Measurements from ENCODE around the gene SUPT5H.
A peak's percentile ranks its signal among the peaks of the same experiment; 100 is the strongest.

Gene SUPT5H

DNA sequence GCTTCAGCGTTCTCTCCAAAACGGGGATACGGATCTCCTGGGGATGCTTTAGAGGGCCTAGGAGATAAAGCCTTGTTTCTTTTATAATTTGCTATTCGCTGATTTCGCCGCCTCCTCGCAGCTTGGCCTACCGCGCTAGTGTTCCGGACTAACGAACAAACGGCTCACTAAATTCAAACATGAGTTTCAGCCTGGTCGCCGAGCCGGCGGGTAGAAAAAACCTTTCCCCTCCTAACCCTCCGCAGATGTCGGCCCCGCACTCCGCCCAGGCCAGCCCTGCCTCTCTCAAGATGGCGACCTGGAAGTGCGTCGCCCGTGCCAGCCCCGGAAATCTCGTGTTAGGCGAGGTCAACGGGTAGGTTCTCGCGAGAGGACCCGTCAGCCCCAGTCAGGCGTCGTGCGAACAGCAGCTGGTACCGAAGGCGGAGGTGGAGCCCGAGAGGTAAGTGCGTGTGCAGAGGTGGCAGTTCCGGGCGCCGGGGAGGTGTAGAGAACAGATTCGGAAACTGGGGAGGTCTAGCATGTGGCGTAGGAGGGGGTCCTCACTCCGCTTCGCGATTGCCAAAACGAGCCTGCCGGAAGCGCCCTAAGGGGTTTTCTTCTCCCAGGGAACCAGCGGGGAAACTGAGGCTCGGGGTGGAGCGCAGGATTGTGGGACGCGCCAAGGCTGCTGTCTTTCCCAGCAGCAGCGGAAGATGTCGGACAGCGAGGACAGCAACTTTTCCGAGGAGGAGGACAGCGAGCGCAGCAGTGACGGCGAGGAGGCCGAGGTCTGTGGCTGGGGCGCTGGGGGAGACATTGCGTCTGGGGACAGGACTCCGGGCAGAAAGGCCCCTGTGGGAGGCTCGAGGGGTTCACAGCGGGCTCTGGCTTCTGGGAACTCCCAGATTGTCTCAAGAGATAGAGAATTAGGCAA is at the start of gene SUPT5H:
Gene SUPT5H (plus strand): TSS at position 387 of the 916 bp plus-strand sequence. CDS start 309 bp downstream, at position 696.
- peak; percentile 95 for DNase-seq (ENCODE audit: low read depth)

DNA sequence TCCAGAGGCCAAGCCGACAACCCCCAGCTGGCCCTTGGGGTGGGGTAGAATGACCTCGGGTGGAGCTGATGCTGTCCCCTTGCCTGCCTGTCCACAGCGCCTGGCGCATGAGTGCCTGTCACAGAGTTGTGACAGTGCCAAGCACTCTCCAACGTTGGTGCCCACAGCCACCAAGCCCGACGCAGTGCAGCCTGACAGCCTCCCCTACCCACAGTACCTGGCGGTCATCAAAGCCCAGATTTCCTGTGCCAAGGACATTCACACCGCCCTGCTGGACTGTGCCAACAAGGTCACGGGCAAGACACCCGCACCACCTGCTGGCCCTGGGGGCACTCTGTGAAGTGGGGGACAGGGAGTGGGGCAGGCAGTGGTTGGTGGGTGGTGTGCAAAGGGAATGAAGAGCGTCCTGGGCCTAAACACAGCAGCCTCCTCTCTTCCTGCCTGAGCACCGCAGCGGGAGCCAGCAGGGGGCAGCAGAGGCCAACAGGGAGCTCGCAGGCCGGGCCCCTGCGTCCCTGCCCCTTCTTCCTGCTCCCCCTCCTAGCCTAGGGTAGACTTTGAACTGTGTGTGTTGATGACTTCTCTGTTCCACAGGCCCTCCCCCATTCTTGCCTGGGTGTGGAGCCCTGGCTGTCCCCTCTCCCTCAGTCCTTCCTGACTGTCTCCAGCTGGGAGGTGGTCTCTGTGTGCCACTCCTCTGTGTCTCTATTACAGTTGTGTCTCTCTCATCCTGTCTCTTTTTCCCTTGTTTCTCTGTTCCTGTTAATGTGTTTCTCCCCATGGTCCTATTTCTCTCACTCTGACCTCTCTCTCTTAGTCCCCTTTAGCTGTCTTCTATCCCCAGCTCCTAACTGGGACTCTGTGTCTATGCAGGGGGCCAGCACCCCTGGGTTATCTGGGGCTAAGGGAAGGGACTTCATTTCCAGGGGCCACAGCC is 47.8 kb upstream of the SUPT5H start:
- peak; percentile 91 for DNase-seq (ENCODE audit: low read depth)

DNA sequence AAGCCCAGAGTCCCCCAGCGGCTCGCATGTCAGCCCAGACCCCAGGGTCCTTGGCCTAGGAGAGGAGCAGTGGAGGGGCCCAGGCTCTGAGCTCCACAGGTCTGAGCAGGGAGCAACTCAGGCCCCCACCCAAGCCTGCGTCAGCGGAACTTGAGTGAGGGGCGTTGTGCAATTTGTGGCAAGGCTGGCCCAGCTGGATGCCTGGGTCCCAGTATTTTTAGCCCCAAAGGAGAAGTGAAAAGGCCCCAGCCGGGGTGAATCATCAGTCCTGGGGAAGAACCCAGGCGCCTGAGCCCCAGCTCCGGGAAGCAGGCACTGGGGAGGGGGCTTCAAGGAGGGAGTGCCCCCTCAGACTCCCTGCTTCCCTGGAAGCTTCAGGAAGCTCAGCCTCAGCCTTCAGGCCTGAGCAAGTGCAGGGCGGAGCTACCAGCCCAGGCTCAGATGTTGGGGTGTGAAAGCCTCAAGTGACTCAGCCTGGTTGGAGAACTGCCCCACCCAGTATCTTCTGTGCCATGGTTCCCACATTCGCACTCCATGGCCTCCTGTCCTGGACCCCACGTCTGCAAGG is 47.0 kb upstream of the SUPT5H start:
- DNase-seq (ENCODE audit: low read depth): no peak

DNA sequence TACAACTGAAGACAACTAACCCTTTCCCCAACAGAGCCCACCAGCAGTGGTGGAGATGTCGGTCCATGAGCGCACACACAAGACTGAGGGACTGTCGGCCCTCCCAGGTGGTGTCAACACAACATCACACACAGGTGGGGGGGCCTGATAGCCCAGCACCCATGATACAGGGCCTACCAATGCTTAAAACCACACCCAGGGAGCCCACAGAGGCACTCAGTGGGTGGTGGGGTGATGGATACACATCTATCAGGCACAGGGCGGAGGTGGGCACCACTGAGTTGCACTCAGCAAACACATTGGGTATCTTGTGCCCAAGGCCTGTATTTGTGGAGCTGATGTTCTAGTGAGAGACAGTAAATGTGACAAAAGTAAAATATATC is 45.7 kb upstream of the SUPT5H start:
- no peak for DNase-seq (ENCODE audit: low read depth)

DNA sequence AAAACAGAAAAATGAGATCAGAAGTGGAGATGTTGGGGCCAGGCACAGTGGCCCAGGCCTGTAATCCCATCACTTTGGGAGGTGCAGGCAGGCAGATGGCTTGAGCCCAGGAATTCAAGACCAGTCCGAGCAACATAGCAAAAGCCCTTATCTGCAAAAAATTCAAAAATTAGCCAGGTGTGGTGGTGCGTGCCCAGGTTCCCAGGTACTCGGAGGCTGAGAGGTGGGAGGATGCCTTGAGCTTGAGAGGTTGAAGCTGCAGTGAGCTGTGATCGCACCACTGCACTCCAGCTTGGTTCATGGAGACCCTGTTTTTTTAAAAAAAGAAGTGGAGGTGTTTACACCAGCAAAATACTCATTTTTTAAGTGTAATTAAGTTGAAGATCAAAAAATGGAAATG is 45.3 kb upstream of the SUPT5H start:
- no peak for DNase-seq (ENCODE audit: low read depth)

DNA sequence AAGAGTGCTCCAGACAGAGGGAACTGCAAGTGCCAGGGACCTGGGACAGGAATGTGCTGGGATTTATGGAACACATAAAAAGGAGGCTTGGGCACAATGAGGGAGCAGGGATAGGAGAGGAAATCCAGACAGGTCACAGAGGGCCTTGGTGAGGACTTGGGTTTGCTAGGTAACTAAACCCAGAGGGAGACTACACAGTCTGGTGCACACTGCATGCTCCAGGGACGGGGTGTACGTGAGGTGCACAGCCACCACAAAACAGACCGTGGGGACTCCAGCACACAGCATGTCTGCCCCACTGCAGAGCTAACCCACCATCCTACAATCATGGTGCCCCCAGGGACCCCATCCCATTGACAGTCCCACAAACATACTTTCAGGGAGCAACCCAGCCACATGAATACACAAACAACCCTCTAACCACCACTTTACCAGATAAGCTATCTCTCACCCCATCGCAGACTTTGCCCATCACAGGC is 44.3 kb upstream of the SUPT5H start:
- no peak for DNase-seq (ENCODE audit: low read depth)

DNA sequence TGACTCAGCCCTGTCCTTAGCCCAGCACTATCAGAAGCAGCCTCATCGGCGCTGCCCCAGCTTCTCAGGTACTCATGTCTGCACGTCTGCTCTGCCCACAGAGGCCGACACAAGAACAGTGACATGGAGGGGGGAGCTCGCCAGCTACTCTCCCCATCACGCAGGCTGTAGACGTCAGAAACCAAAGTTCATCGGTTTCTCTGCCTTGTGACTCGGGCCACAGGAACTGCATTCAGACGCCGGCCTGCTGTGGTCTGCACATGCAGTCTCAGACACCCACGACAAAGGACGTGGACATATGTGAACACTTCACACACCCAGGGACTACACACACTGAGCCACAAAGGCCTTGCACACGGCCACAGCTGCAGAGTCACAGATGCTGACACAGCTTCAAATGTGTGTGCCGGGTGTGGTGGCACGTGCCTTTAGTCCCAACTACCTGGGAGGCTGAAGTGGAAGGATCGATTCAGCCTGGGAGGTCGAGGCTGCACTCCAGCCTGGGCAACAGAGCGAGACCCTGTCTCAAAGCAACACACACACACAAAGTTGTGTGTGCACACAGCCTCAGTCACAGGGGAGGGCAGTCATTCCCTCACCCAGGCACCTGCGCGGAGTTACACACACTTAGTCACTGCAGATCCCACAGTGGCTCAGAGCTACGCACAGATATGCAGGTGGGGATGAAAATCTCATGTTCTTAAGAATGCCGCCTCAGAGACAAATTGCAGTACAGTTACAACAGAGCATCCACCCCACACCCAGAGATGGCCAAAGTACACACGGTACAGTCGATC is 43.6 kb upstream of the SUPT5H start:
- DNase-seq (ENCODE audit: low read depth): peak; percentile 66

DNA sequence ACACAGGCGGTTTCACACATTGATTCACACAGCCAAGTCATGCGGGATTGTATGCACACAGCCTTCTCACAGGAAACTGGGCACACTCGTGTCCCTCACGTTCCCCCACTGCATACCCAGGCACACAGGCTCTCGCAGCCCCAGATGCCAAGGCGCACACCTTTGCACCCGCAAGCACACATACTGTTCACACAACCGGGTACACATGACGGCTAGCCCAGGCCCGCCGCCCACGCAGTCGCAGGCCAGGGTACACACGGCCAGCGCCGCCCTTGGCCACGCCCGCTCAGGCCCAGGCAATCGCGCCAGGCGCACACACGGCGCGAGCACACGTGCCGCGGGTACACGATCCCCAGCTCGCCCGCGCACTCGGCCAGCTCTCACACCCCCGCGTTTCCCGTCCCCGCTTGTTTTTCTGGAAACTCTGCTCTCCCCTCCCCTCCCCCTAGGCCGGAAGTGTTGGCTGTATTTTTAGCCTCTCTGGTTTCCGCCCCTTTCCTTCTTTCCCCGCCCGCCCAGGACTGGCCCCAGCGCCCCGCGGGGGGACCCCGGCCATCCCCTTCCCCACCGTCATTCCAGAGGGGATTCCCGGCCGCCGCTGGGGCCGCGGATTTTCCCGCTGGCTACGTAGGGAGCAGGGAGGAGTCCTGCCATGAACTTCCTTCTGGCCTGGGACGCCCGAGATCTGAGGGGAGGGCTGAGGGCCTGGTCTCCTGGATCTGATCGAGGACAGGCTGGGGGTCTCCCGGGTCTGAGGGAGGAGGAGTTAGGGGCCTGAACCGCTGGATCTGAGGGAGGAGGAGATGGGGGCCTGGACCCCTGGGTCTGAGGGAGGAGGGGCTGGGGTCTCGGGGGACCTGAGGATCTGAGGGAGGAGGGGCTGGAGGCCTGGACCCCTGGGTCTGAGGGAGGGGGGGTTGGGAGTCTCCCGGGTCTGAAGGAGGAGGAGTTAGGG is 42.8 kb upstream of the SUPT5H start:
- peak; percentile 67 for DNase-seq (ENCODE audit: low read depth)

DNA sequence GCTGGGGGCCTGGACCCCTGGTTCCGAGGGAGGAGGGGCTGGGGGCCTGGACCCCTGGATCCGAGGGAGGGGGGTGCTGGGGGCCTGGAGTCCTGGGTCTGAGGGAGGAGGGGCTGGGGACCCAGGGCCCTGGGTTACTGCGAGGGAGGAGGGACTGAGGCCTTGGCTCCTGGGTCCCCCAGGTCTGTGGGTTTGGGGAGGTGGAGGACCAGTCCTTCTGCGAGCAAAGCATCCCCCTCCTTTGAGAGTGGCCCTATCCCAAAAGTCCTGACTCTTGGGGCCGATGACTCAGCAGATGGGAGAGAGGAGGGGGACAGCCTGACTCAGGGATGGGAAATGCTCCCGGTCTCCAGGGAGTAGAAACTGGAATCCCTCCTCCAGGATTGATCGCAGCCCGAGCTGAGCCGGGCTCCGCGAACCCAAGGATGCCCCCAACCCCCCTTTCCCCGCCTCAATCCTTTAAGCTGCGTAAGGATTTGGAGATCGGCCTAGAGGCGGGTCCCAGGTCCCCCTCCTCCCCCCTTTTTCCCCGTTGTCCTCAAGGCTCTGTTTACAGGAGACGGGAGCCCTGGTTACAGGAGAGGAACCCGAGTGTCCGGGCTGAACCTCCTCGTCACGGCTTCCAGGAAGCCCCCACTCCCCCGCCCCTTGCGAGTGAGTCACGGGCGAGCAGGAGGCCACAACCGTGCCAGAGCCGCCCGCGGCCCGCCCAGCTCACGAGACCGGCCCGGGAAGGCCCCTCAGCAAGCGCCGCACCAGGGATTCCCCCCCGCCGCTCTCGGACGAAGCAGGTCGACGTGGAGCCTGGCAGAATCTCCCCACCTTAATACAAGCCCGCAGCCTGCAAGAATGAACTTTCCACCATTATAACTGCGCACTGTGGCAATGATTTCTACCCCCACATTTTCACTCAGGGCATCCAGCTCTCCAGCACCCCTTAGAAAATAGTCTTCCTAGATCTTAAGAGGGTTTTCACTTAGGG is 41.8 kb upstream of the SUPT5H start:
- peak; percentile 91 for DNase-seq (ENCODE audit: low read depth)

DNA sequence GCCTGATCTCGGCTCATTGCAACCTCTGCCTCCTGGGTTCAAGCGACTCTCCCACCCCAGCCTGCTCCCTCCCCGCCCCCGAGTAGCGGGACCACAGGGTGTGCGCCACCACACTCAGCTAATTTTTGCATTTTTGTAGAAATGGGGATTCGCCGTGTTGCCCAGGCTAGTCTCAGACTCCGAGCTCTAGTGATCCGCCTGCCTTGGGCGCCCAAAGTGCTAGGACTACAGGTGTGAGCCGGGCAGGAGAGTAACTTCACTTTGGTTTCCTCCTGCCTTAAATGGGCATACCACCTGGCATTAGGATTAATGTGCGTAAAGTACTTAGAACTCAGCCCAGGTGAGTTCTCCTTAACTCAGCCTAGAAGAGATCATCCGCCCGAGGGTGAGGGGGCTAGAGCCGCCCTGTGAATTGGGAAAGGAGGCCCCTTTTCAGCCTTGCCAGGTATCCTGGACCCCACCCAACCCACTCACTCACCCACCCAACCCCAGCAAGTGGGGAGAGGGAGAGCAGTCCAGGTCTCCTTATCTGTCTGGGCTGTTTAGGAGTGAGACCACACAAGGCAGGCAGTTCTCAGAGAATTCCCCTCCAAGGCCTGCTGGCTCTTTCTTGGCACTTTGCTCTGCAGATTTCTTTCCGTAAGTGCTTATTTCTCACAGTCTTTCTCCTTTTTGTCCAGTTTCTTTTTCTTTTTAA is 40.0 kb upstream of the SUPT5H start:
- DNase-seq (ENCODE audit: low read depth): no peak

DNA sequence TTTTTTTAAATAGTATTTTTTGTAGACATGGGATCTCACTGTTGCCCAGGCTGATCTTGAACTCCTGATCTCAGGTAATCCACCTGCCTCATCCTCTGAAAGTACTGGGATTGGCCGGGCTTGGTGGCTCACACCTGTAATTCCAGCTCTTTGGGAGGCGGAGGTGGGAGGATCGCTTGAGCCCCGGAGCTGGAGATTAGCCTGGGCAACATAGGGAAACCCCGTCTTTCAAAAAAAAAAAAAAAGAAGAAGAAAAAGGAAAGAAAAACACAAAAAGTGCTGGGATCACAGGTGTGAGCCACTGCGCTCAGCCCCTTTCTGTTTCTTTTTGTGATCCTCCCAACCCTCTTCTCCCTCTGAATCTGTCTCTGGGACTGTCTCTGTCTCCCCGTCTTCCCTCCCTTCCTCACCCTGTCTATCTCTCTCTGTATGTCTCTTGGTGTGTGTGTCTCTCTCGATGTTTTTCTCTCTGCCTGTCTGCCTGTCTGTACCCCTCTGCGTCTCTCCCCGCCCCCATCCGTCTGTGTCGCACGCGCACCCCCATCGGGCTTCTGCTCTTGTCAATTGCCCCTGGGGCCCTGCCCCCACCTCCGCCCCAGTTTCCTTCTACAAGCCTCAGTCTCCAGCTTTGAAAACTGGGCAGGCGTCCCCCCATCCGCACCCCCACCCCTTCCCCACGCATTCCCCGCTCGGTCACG is 39.3 kb upstream of the SUPT5H start:
- DNase-seq (ENCODE audit: low read depth): peak; percentile 75

DNA sequence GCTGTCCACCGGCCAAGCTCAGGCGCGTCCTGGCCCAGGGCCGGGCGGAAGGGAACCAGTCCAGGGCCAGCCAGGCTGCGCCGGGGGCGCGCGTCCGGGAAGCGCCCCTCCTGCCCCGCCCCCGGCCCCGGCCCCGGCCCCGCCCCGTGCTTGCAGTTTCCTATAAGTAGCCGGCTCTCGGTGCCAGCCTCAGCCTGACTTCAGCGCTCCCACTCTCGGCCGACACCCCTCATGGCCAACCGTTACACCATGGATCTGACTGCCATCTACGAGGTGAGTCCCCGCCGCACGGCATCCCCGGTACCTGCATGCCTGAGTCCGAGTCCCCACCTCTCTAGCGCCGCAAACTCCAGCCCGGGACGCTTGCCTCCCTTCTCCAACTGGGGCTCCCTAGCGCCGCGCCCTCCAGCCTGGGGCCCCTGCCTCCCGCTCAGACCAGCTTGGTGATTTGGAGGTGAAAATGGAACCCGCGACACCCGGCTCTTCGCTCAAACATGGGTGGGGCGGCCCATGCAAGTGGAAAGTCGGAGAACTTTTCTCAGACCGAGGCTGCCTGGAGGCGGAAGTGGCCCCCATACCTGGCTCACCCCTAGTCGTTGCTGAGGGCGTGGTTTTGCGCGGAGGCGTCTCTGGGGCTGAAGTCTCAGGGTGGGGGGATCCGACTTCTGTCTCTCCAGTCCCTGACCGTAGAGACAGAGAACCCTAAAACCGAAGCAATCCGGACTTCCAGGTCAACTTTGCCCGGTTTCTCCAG is 38.5 kb upstream of the SUPT5H start, which contains the start of gene ZFP36:
Gene ZFP36 (plus strand): TSS at position 192 of the 754 bp plus-strand sequence. CDS start 58 bp downstream, at position 250.
- DNase-seq (ENCODE audit: low read depth): peak; percentile 72

DNA sequence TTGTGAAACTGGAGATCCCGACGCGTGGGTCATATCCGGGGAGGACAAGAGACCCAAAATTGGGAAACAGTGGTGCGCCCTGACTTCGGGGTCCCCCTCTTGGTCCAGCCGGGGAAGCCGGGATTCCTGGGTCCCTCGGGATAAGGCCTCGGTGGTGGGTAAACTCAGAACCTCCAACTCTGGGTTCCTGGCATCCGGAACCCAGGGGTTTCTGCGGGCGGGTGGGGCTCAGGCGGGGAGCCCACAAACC is 38.0 kb upstream of the SUPT5H start:
- no peak for DNase-seq (ENCODE audit: low read depth)

DNA sequence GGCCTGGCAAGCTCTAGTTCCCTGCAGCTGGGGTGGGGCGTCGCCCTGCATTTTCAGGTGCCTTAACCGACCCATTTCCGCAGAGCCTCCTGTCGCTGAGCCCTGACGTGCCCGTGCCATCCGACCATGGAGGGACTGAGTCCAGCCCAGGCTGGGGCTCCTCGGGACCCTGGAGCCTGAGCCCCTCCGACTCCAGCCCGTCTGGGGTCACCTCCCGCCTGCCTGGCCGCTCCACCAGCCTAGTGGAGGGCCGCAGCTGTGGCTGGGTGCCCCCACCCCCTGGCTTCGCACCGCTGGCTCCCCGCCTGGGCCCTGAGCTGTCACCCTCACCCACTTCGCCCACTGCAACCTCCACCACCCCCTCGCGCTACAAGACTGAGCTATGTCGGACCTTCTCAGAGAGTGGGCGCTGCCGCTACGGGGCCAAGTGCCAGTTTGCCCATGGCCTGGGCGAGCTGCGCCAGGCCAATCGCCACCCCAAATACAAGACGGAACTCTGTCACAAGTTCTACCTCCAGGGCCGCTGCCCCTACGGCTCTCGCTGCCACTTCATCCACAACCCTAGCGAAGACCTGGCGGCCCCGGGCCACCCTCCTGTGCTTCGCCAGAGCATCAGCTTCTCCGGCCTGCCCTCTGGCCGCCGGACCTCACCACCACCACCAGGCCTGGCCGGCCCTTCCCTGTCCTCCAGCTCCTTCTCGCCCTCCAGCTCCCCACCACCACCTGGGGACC is 37.6 kb upstream of the SUPT5H start:
- DNase-seq (ENCODE audit: low read depth): no peak

DNA sequence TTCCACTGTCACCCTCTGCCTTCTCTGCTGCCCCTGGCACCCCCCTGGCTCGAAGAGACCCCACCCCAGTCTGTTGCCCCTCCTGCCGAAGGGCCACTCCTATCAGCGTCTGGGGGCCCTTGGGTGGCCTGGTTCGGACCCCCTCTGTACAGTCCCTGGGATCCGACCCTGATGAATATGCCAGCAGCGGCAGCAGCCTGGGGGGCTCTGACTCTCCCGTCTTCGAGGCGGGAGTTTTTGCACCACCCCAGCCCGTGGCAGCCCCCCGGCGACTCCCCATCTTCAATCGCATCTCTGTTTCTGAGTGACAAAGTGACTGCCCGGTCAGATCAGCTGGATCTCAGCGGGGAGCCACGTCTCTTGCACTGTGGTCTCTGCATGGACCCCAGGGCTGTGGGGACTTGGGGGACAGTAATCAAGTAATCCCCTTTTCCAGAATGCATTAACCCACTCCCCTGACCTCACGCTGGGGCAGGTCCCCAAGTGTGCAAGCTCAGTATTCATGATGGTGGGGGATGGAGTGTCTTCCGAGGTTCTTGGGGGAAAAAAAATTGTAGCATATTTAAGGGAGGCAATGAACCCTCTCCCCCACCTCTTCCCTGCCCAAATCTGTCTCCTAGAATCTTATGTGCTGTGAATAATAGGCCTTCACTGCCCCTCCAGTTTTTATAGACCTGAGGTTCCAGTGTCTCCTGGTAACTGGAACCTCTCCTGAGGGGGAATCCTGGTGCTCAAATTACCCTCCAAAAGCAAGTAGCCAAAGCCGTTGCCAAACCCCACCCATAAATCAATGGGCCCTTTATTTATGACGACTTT is 36.8 kb upstream of the SUPT5H start:
- no peak for DNase-seq (ENCODE audit: low read depth)
